ENCODE measurements around the gene NSRP1. TPM values are rescaled to one million over a fixed set of nuclear protein-coding genes. Genes with fewer than 3 reads are reported as not detected.

NSRP1 gene
- total and polyA plus RNA-seq, 2 of the 13 experiments (the other 11 are each of a cell fraction or from before 2014, with no cell fraction given) = 7.0 to 14.3 TPM

DNA sequence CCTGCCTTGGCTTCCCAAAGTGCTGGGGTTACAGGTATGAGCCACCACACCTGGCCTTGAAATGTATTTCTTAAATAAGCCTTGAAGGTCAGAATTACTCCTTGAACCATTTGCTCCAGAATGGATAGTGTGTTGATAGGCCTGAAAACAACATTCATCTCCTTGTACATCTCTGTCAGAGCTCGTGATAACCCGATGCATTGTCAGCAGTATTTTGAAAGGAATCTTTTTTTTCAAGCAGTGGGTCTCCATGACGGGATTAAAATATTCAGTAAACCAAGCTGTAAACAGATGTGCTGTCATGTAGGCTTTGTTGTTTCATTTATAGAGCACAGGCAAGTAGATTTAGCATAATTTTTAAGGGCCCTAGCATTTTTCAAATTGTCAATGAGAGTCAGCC, 16.6 kb downstream of the NSRP1 start:
- in situ Hi-C loops (cut with HindIII; ENCODE audit: extremely low pct_ligation_motif_present, low pct_unique_long_range_greater_than_20kb) (no loop called here), intact Hi-C loops (cut with micrococcal nuclease; ENCODE audit: unreplicated experiment) (no loop called here)
- no peaks in the 10 kb centered on the region for H3K27me3 ChIP-seq (ENCODE audit: control insufficient read depth in 1 of 2, insufficient read depth in 2 of 2, low read length in 2 of 2)
- no TSS peak for BruUV-seq (replicated peaks)
- WGBS (ENCODE audit: low lambda C conversion rate) = 98% methylated on average over 3 of the region's 3 CpGs
- no peaks in the 10 kb centered on the region for H3K4me1 ChIP-seq (ENCODE audit: insufficient read depth, low read length)
- H3K9me3 ChIP-seq (ENCODE audit: low read length) = no peaks in the 10 kb centered on the region
- no peak overlapping the region for H3K9ac ChIP-seq (ENCODE audit: insufficient read depth, low read depth, low read length)
- H2AFZ ChIP-seq (ENCODE audit: low read length) = no peak overlapping the region
- no peaks in the 10 kb centered on the region for H4K20me1 ChIP-seq (ENCODE audit: insufficient read depth, low read length)
- H3K79me2 ChIP-seq (ENCODE audit: insufficient read depth, low read length) = peaks cover 12% of the 10 kb centered on the region
- TF ChIP-seq AGO1 (IDR thresholded peaks at IDR 0.05; ENCODE audit: low read depth, low read length, poor library complexity, severe bottlenecking) = no peak
- TF ChIP-seq ZNF577 (CRISPR knock-in tag; IDR thresholded peaks at IDR 0.05; ENCODE audit: borderline replicate concordance, low read depth) = no peak
- TF ChIP-seq MAFK (conservative IDR thresholded peaks at IDR 0.05 in 1 of 2, IDR thresholded peaks at IDR 0.05 in 1 of 2; ENCODE audit: low read length in 2 of 2) = peak; percentile 65 to 79
- TF ChIP-seq, protein P1, sequence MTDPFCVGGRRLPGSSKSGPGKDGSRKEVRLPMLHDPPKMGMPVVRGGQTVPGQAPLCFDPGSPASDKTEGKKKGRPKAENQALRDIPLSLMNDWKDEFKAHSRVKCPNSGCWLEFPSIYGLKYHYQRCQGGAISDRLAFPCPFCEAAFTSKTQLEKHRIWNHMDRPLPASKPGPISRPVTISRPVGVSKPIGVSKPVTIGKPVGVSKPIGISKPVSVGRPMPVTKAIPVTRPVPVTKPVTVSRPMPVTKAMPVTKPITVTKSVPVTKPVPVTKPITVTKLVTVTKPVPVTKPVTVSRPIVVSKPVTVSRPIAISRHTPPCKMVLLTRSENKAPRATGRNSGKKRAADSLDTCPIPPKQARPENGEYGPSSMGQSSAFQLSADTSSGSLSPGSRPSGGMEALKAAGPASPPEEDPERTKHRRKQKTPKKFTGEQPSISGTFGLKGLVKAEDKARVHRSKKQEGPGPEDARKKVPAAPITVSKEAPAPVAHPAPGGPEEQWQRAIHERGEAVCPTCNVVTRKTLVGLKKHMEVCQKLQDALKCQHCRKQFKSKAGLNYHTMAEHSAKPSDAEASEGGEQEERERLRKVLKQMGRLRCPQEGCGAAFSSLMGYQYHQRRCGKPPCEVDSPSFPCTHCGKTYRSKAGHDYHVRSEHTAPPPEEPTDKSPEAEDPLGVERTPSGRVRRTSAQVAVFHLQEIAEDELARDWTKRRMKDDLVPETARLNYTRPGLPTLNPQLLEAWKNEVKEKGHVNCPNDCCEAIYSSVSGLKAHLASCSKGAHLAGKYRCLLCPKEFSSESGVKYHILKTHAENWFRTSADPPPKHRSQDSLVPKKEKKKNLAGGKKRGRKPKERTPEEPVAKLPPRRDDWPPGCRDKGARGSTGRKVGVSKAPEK (CRISPR knock-in tag; IDR thresholded peaks at IDR 0.05; ENCODE audit: borderline replicate concordance) = no peak
- peak; percentile 67; the same call in 1 of the 2 replicates for TF ChIP-seq MAFF (IDR thresholded peaks at IDR 0.05; ENCODE audit: low read depth, low read length)
- TF ChIP-seq TBX3 (IDR thresholded peaks at IDR 0.05; ENCODE audit: borderline replicate concordance) = no peak
- TF ChIP-seq HNF4A (CRISPR knock-in tag; IDR thresholded peaks at IDR 0.05) = no peak
- TF ChIP-seq KLF15 (CRISPR knock-in tag; IDR thresholded peaks at IDR 0.05; ENCODE audit: borderline replicate concordance) = no peak
- DNase-seq (ENCODE audit: low spot score) (no peak), ATAC-seq (no peak), FAIRE-seq (no peak)
- POLR2A ChIA-PET = interaction anchor here (1.7 kb wide), 1 partner anchor 204 kb away, joined by 8 read pairs; no protein-coding TSS in a partner anchor
- peaks cover 4 to 16% of the 10 kb centered on the region in 2 experiments; a peak in 4 of 5 replicates for H3K36me3 ChIP-seq (replicated peaks in 1 of 2; ENCODE audit: control insufficient read depth in 1 of 2, insufficient read depth in 2 of 2, low read length in 2 of 2)
- CTCF ChIA-PET (ENCODE audit: low intra/inter-chr PET ratio, low total read pairs) = no interaction called here
- H3K4me3 ChIP-seq (replicated peaks in 1 of 3; ENCODE audit: insufficient read depth in 1 of 3, low read depth in 2 of 3, low read length in 3 of 3) = no peak overlapping the region
- H3K4me2 ChIP-seq (ENCODE audit: low read depth, low read length) = no peak overlapping the region
- H3K27ac ChIP-seq (ENCODE audit: extremely low read length, insufficient read depth, low read length) = no peak overlapping the region

Data from HepG2 (cell line).